ENCODE data around the gene GPER1.
"Not testable (repeated sequence)": the region's sequence is repeated elsewhere in the genome, so short reads cannot be mapped to it uniquely, and the experiment has no call there.

GPER1 gene

DNA sequence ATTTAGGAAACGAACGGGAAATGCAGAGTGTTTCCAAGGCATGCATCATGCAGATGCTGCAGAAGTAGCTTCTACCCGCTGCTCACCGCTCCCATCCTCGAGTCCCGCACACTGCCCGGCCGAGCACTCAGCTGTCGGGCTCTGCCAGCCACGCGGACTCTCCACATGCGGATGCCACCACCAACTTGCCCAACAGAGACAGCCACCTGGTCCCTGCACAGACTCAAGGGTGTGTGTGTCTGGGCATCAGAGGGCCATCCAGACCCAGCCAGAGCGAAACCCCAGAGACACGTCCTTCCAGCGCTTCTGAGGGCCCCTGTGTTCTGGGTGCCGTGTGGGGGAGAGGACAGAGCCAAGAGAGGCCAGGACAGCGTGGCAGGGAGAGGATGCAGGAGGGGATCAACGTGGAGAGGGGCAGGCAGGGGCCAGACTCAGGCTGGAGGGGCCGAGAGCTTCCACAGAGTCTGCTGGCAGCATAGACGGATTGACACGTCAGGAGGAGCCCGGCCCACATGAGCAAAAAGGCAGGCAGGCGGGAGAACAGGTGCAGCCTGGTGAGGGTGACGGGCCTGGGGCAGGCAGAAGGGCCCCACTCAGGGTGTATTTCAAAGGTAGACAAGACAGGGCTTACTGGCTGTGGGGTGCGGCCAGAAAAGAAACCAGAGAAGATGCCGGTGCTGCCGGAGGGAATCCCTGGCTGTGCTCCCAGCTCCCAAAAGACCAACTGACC is 18.3 kb downstream of the GPER1 start:
- DNase-seq: no peak

GRCh38 chr7:1106793-1107421 is 19.0 kb downstream of the GPER1 start:
- DNase-seq: no peak

DNA sequence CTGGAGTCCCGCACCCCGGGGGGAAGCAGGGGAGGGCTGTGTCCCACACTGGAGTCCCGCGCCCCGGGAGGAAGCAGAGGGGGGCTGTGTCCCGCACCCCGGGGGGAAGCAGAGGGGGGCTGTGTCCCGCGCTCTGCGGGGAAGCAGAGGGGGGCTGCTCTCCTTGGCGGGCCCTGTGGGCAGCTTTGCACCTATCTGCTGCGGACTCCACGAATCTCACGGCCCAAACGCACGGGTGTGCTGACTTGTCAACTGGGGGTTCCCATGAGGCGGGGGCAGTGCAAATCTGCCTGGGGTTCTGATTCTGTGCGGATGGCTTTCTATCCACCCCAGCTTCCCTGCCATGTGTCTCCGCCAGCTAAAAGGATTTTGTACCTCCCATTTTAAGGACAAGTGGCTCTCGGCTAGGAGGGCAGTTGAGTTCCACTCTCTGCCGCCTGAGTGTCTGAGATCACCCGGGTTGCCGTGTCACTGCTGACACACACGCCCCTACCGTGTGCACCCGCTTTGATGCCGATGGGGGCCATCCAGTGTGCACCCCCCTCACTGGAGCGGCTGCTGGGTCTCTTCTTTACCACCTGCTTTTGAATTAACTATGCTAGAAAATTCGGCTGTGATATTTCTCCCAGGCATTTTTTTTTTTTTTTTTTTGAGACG is 20.5 kb downstream of the GPER1 start:
- no peak for DNase-seq

DNA sequence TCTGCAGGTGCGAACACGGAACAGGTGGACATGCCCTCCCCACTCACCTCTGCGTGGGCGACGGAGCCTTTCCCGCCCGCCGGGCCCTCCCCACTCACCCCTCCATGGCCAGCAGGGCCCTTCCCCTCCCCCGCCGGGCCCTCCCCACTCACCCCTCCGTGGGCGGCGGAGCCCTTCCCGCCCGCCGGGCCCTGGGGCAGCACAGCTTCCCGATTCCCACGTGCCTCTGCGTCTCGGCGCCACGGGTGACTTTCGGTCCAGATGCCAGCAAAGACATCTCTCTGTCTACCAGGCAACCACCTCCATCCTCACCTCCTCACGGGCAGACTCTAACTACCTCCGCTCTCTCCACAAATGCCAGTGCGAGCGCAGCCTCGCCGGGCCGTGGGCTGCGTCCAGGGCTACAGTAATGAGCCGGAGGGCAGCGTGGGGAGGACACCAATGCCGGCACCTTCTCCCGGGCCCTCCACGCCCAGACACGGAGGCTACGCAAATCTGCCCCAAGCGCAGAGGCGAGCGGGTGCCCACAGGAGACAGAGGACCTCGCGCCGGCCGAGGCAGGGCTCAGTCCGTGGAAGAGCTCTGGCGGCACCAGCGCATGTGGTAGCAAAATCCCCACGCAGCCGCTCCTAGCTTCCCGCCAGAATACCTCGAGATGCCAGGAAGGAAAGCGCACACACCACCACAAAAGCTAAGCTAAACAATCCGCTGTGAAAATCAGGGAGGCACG is 21.8 kb downstream of the GPER1 start:
- DNase-seq: no peak

DNA sequence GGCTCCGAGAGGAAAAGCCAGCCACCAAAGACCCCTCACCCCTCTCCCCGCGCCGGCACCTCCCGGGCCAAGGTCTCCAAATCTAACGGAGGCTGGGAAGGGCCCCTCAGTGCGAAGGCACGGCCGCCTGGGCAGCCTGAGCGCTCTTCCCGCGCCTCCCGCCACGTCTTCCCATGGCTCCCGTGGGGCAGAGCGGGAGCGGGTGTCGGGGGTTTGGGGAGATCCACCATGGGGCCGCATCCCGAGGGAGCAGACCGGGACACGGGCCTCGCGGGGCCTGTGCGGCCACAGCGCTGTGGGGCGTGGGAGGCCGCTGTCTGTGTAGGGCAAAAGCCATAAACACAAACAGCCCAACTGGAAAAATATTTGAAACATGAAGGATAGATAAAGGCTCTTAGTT is 22.4 kb downstream of the GPER1 start:
- DNase-seq: no peak

- no peak for DNase-seq
These were observed 23.2 kb downstream of the GPER1 start for GRCh38 chr7:1111156-1111555.

DNA sequence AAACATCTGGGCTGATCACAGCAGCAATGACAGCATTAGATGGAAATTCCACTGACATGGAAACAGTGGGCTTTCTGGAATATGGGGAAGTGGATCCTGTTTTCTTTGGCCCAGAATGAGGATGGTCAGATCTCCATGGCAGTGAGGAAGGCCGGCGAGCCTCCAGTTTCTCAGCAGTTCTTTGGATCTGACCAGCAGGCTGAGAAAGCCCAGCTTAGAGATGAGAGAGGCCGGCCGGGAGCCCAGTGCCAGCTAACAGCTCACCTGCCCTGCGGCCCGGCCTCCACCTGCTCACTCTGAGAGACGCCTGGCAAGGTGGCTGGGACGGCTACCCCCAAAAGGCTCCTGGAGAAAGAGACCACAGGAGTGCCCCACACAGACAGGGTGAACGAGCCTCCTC is 24.2 kb downstream of the GPER1 start:
- DNase-seq: no peak

GRCh38 chr7:1112625-1113547 is 25.0 kb downstream of the GPER1 start:
- no peak for DNase-seq

DNA sequence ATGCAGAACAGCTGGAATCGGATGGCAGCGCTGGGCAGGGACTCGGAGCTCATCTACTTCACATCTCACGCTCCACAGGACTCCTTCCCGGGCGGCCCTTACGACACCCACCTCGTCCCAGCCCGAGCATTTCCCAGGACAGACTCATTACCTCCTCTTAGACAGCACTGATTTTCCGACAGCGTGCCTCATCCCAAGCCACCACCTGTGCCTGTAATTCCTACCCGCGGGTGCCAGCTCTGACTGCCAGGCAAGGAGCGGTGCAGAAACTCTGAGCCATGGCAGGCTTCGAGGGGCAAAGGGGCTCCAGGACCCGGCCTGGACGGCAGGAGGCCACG is 25.6 kb downstream of the GPER1 start:
- no peak for DNase-seq

GRCh38 chr7:1114088-1114487 is 26.2 kb downstream of the GPER1 start:
- DNase-seq: no peak

DNA sequence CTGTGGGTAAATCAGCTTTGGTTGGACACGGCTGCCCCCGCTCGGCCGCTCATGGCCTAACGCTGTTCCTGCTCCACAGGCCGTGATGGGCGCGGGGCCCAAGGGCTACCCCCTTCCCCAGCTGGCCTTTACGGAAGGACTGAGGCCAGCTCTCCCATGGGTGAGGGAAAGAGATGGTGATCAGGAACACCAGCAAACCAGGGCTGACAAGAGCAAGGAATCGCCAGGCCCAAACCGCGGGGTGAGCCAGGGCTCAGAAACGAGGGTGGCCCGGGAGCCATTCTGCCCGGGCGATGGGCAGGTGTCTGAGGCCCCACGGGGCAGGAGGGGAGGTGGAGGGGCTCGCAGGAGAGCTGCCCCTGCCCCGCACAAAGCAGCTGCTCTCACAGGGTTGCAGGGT is 26.6 kb downstream of the GPER1 start:
- no peak for DNase-seq

DNA sequence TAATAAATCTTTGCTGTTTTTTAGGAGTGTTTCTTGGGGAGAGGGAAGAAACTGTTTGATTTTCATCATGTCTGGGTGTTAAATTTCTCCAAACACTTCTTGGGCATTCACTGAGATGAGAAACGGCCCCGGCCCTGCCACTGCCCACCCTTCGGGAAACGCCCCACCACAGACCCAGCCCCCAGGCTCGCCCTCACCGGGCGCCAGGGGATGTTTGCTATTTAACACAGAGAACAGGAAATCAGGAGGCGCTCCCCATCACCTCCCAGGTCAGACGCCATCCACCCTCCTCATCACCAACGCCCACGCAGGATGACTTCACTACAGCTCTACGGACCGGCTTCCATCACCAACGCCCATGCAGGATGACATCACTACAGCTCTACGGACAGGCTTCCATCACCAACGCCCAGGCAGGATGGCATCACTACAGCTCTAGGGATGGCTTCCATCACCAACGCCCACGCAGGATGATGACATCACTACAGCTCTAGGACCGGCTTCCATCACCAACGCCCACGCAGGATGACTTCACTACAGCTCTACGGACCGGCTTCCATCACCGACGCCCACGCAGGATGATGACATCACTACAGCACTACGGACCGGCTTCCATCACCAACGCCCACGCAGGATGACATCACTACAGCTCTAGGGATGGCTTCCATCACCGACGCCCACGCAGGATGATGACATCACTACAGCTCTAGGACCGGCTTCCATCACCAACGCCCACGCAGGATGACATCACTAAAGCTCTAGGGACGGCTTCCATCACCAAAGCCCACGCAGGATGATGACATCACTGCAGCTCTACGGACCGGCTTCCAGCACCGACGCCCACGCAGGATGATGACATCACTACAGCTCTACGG is 27.5 kb downstream of the GPER1 start:
- DNase-seq: not testable (repeated sequence)

DNA sequence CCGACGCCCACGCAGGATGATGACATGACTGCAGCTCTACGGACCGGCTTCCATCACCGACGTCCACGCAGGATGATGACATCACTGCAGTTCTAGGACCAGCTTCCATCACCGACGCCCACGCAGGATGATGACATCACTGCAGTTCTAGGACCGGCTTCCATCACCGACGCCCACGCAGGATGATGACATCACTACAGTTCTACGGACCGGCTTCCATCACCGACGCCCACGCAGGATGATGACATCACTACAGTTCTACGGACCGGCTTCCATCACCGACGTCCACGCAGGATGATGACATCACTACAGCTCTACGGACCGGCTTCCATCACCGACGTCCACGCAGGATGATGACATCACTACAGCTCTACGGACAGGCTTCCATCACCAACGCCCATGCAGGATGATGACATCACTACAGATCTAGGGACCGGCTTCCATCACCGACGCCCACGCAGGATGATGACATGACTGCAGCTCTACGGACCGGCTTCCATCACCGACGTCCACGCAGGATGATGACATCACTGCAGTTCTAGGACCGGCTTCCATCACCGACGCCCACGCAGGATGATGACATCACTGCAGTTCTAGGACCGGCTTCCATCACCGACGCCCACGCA is 28.6 kb downstream of the GPER1 start:
- DNase-seq: not testable (repeated sequence)

- no peak for DNase-seq
These were observed 29.5 kb downstream of the GPER1 start for GRCh38 chr7:1117321-1117928.

- DNase-seq: no peak
These were observed 31.3 kb downstream of the GPER1 start for GRCh38 chr7:1119201-1119600.

DNA sequence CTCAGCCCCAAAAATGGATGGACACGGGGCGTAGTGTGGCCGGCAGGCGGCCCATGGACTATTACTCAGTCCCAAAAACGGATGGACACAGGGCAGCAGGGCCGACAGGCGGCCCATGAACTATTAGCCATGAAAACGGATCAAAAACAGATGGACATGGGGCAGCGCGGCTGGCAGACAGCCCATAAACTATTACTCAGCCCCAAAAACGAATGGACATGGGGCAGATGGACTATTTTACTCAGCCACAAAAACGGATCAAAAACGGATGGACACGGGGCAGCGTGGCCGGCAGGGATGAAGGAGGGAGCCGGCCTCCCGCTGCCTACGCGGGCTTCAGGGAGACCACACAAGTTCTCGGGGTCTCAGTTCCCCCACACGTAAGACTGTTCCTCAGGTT is 32.9 kb downstream of the GPER1 start:
- no peak for DNase-seq

DNA sequence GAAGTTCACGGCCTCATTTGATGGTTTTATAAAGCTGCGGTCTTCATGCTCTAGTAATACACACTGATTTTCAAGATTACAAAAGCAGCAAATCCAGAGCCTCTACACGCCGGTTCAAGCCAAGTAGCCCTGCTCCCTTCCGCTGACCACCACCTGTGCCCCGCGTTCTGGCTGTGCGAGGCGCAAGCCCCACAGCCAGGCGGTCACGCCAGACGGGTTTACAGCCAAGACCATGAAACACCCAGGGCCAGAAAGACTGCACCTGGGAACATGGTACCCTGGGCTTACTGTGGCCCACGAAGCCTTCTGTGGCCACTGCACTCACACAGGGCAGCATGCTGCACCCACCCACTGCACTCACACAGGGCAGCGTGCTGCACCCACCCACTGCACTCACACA is 33.6 kb downstream of the GPER1 start:
- no peak for DNase-seq

DNA sequence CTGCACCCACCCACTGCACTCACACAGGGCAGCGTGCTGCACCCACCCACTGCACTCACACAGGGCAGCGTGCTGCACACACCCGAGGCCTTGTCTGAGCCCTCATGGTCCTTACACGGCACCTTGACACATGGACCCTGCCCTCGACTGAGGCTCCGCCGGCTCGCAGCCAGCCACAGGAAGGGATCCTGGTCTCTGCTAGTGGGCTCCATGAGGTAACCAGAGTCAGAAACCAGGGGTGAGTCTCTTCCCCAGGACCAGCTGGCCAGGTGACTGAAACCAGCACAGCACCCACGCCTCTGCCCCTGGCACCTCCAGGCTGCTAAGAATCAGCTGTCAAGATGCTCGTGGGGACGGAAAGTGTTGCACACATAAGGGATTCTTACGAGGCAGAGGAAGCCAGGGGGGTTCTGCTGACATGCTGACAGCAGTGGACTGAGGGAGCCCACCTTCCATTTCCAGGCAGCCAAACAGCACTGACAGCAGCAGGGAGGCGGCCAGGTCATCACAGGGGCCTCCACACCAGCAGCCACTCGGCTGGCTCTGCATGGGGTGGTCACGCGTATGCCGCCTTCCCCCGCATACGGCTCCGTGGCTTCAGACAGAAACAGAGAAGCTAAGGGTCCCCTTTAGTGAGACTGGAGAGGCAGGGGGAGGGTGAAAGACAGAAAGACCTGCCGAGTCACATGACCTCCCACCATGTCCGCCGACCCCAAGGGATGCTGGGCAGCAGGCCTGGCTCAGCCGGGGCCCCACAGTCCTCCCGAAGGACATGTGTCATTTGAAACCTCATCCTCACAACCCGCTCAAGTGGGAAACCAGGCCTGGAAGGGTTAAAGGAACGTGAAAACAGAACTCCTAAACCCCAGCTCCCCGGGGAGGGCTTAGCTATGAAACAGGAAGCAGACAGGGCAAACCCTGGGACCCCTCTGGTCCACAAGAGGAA is 34.2 kb downstream of the GPER1 start:
- no peak for DNase-seq

GRCh38 chr7:1122832-1123501 is 35.1 kb downstream of the GPER1 start:
- no peak for DNase-seq
